Measurements from ENCODE around the gene TBC1D2B.

The TBC1D2B gene

GRCh38 chr15:78110096-78110495 lies 32.6 kb upstream of the TBC1D2B start:
- no peak overlapping the region for H3K4me3 ChIP-seq (ENCODE audit: low read depth, low read length)
- no peak for DNase-seq (ENCODE audit: low read depth, low spot score)
- in situ Hi-C loops (cut with HindIII; ENCODE audit: low sequenced_read_pairs) = no loop called here
- no peak for TF ChIP-seq CTCF (IDR thresholded peaks at IDR 0.05; ENCODE audit: low read depth, low read length)

GRCh38 chr15:78109156-78109555 lies 31.6 kb upstream of the TBC1D2B start:
- in situ Hi-C loops (cut with HindIII; ENCODE audit: low sequenced_read_pairs) = no loop called here
- no peak overlapping the region for H3K4me3 ChIP-seq (ENCODE audit: low read depth, low read length)
- TF ChIP-seq CTCF (IDR thresholded peaks at IDR 0.05; ENCODE audit: low read depth, low read length) = no peak

GRCh38 chr15:78108300-78109084 lies 31.0 kb upstream of the TBC1D2B start:
- no peak overlapping the region for H3K4me3 ChIP-seq (ENCODE audit: low read depth, low read length)
- in situ Hi-C loops (cut with HindIII; ENCODE audit: low sequenced_read_pairs) = no loop called here
- peak; percentile 83 for DNase-seq (ENCODE audit: low read depth, low spot score)
- TF ChIP-seq CTCF (IDR thresholded peaks at IDR 0.05; ENCODE audit: low read depth, low read length) = peak; percentile 97

More at GRCh38 chr15:78109156-78109555, 31.6 kb upstream of the TBC1D2B start:
- no peak for DNase-seq (ENCODE audit: low read depth, low spot score)

GRCh38 chr15:78107471-78107870 lies 30.0 kb upstream of the TBC1D2B start:
- in situ Hi-C loops (cut with HindIII; ENCODE audit: low sequenced_read_pairs) = no loop called here
- DNase-seq (ENCODE audit: low read depth, low spot score) = no peak
- no peak overlapping the region for H3K4me3 ChIP-seq (ENCODE audit: low read depth, low read length)
- no peak for TF ChIP-seq CTCF (IDR thresholded peaks at IDR 0.05; ENCODE audit: low read depth, low read length)

- DNase-seq (ENCODE audit: low read depth, low spot score) = no peak
- no peak for TF ChIP-seq CTCF (IDR thresholded peaks at IDR 0.05; ENCODE audit: low read depth, low read length)
- in situ Hi-C loops (cut with HindIII; ENCODE audit: low sequenced_read_pairs) = no loop called here
- H3K4me3 ChIP-seq (ENCODE audit: low read depth, low read length) = no peak overlapping the region
These were observed 28.1 kb upstream of the TBC1D2B start for GRCh38 chr15:78105476-78106241.

GRCh38 chr15:78104566-78105475 lies 27.3 kb upstream of the TBC1D2B start:
- in situ Hi-C loops (cut with HindIII; ENCODE audit: low sequenced_read_pairs) = no loop called here
- DNase-seq (ENCODE audit: low read depth, low spot score) = no peak
- TF ChIP-seq CTCF (IDR thresholded peaks at IDR 0.05; ENCODE audit: low read depth, low read length) = no peak
- H3K4me3 ChIP-seq (ENCODE audit: low read depth, low read length) = no peak overlapping the region
